HepG2 (cell line): ENCODE data around the gene KDM2B. TPM values are rescaled to one million over a fixed set of nuclear protein-coding genes. Genes with fewer than 3 reads are reported as not detected.

Experiments
- ATAC-seq: fragments of 200-7000 bp; cut with Tn5 transposase; 3 replicates; pipeline ENCODE4 v1.9.1; 2020; ENCODE audit warnings: mild to moderate bottlenecking, moderate library complexity
- BruUV-seq: library from RNA; stranded (reverse); fragments of 400-500 nt; replicated peaks from 2 replicates; lab custom pipeline; 2021; lab: Mats Ljungman, UMichigan
- CTCF ChIA-PET: fragments of 300-600 bp; formaldehyde crosslinking; extraction: SDS; loops from one replicate; lab custom pipeline; 2021; ENCODE audit warnings: low total read pairs, inconsistent platforms, low intra/inter-chr PET ratio; lab: Yijun Ruan, JAX
- POLR2A ChIA-PET: fragments of 350-600 bp; sonication (Branson Sonifier 250); formaldehyde crosslinking; loops from one replicate; lab custom pipeline; 2020; ENCODE audit warnings: antibody characterized with exemption, inconsistent platforms; lab: Yijun Ruan, JAX
- DNase-seq: peaks from one replicate; pipeline ENCODE4 v3.0.0-alpha.2; 2015; ENCODE audit warnings: low spot score
- FAIRE-seq: peaks from 3 replicates; lab custom pipeline; 2011; peaks lifted over from hg19 to GRCh38; lab: Jason Lieb, UNC
- H2AFZ ChIP-seq: one replicate; pipeline ENCODE4 v1.6.1; 2011; ENCODE audit warnings: low read length, inconsistent platforms
- H3K27ac ChIP-seq: fragments of 300-600 bp; 3 replicates; pipeline ENCODE4 v1.8.0; 2011; ENCODE audit warnings: mixed run types, mild to moderate bottlenecking, mixed read lengths, low read length, inconsistent platforms; ENCODE audit not compliant: insufficient read depth; ENCODE audit errors: extremely low read length
- H3K27me3 ChIP-seq, 2 experiments: fragments of 200-600 bp in 1 of 2; 2 replicates in 1 of 2; 3 replicates in 1 of 2; pipeline versions ENCODE4 v1.6.0 to v1.8.0; 2011; ENCODE audit warnings: low read length in 2 of 2, mild to moderate bottlenecking in 2 of 2, moderate library complexity in 2 of 2, inconsistent platforms in 1 of 2; ENCODE audit not compliant: insufficient read depth in 2 of 2, control insufficient read depth in 1 of 2
- H3K36me3 ChIP-seq, 2 experiments: fragments of 200-600 bp in 1 of 2; replicated peaks in 1 of 2; 2 replicates in 1 of 2; 3 replicates in 1 of 2; pipeline versions ENCODE4 v1.5.1 to v1.8.0; 2011; ENCODE audit warnings: low read length in 2 of 2, inconsistent platforms in 1 of 2; ENCODE audit not compliant: insufficient read depth in 2 of 2, control insufficient read depth in 1 of 2
- H3K4me1 ChIP-seq: 2 replicates; pipeline ENCODE4 v1.5.1; 2012; ENCODE audit warnings: low read length, inconsistent platforms; ENCODE audit not compliant: insufficient read depth
- H3K4me2 ChIP-seq: 2 replicates; pipeline ENCODE4 v1.6.0; 2011; ENCODE audit warnings: low read depth, low read length, inconsistent platforms
- H3K4me3 ChIP-seq, 3 experiments: fragments of 200-600 bp in 1 of 3; sonication (generic), shearing (Covaris generic) in 1 of 3; replicated peaks in 1 of 3; 2 replicates each; pipeline ENCODE4 v1.5.1; 2011 to 2016; ENCODE audit warnings: low read length in 3 of 3, inconsistent platforms in 2 of 3, low read depth in 2 of 3, mild to moderate bottlenecking in 2 of 3, control low read depth in 1 of 3, mixed read lengths in 1 of 3; ENCODE audit not compliant: insufficient read depth in 1 of 3
- H3K79me2 ChIP-seq: one replicate; pipeline ENCODE4 v1.6.1; 2011; ENCODE audit warnings: low read length, inconsistent platforms; ENCODE audit not compliant: insufficient read depth
- H3K9ac ChIP-seq: 2 replicates; pipeline ENCODE4 v1.6.0; 2011; ENCODE audit warnings: mild to moderate bottlenecking, low read depth, low read length, inconsistent platforms; ENCODE audit not compliant: insufficient read depth
- H3K9me3 ChIP-seq: 2 replicates; pipeline ENCODE4 v1.5.1; 2012; ENCODE audit warnings: mild to moderate bottlenecking, low read length
- H4K20me1 ChIP-seq: 2 replicates; pipeline ENCODE4 v1.6.0; 2011; ENCODE audit warnings: inconsistent platforms, mild to moderate bottlenecking, low read length, moderate library complexity; ENCODE audit not compliant: insufficient read depth
- CBFB ChIP-seq: sonication (generic); formaldehyde crosslinking; IDR thresholded peaks from 2 replicates; pipeline ENCODE4 v1.4.0; 2020; ENCODE audit warnings: missing genetic modification reagents
- DMAP1 ChIP-seq: IDR thresholded peaks from 2 replicates; pipeline ENCODE4 v1.6.1; 2016
- in situ Hi-C: cut with HindIII; loops from 2 replicates; pipeline ENCODE4 v1.10.0; 2017; ENCODE audit warnings: low pct_unique_long_range_greater_than_20kb; ENCODE audit not compliant: extremely low pct_ligation_motif_present
- intact Hi-C: fragments of 100-400 bp; cut with micrococcal nuclease; formaldehyde crosslinking; loops from one replicate; pipeline ENCODE4 v1.10.0; 2022; ENCODE audit not compliant: unreplicated experiment
- polyA plus RNA-seq, 8 experiments: library from polyadenylated mRNA; depleted of rRNA in 3 of 8; stranded (reverse) in 7 of 8; unstranded in 1 of 8; fragments of >200 nt; fragmentation: Illumina TruSeq in 4 of 8; extraction: Trizol in 4 of 8; gene quantifications; 2 replicates each; pipeline versions ENCODE4 v1.2.1 to v1.2.3, GENCODE V29; 2011 to 2016; ENCODE audit warnings: low read depth in 4 of 8, missing spikeins in 1 of 8, mixed read lengths in 1 of 8; ENCODE audit not compliant: insufficient read depth in 1 of 8
- total RNA-seq, 5 experiments: library from RNA; depleted of rRNA; stranded (reverse); fragments of >200 nt; fragmentation: Illumina TruSeq; extraction: Trizol; gene quantifications; 2 replicates each; pipeline ENCODE4 v1.2.3, GENCODE V29; 2016; ENCODE audit warnings: low read depth in 1 of 5
- TF ChIP-seq, protein P1 (sequence below), 2 experiments: sonication (generic) in 1 of 2; formaldehyde crosslinking in 1 of 2; IDR thresholded peaks; 2 replicates each; pipeline versions ENCODE4 v1.6.1 to v1.9.0; 2014 to 2022; ENCODE audit warnings: antibody characterized with exemption in 1 of 2, borderline replicate concordance in 1 of 2, inconsistent platforms in 1 of 2, low read depth in 1 of 2, missing genetic modification reagents in 1 of 2

Gene KDM2B
- total and polyA plus RNA-seq, 2 of the 13 experiments (the other 11 are each of a cell fraction or from before 2014, with no cell fraction given) = 17.5 to 26.1 TPM

DNA sequence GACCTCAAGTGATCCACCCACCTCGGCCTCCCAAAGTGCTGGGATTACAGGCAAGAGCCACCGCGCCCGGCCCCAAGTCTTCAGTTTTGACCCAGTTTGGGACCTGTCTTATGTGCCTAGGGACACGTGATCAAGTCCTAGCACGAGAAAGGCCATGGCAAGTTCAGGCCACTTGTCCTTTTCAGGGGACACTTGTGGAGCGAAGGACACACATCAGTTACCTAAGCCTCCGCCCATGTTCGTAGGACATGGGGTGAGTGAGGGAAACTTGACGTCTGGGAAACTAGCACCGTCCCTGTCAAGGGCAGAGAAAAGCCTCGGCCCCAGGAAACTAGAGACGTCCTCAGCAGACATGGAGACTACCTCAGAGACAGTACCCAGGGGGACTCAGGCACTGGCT is 60.7 kb downstream of the KDM2B start (continued):
- TF ChIP-seq, protein P1, sequence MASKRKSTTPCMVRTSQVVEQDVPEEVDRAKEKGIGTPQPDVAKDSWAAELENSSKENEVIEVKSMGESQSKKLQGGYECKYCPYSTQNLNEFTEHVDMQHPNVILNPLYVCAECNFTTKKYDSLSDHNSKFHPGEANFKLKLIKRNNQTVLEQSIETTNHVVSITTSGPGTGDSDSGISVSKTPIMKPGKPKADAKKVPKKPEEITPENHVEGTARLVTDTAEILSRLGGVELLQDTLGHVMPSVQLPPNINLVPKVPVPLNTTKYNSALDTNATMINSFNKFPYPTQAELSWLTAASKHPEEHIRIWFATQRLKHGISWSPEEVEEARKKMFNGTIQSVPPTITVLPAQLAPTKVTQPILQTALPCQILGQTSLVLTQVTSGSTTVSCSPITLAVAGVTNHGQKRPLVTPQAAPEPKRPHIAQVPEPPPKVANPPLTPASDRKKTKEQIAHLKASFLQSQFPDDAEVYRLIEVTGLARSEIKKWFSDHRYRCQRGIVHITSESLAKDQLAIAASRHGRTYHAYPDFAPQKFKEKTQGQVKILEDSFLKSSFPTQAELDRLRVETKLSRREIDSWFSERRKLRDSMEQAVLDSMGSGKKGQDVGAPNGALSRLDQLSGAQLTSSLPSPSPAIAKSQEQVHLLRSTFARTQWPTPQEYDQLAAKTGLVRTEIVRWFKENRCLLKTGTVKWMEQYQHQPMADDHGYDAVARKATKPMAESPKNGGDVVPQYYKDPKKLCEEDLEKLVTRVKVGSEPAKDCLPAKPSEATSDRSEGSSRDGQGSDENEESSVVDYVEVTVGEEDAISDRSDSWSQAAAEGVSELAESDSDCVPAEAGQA (IDR thresholded peaks at IDR 0.05; ENCODE audit: low read depth) = no peak
- TF ChIP-seq, protein P1 (CRISPR knock-in tag; IDR thresholded peaks at IDR 0.05; ENCODE audit: borderline replicate concordance) = no peak
- no peak for TF ChIP-seq CBFB (CRISPR knock-in tag)

DNA sequence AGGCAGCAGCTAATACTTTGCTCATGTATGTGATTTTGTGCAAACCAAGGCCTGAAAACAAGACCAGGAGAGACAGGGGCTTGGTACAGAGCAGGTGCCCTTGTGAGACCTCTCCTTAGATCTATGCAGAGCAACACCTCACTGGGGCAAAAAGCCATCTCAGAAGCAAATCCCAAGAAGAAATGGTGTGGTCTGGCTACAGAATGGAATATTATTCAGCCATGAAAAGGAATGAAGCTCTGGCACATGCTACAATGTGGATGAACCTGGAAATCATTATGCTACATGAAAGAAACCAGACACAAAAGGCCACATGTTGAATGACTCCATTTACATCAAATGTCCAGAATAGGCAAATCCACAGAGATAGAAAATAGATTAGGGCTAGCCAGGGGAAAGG is 61.6 kb downstream of the KDM2B start:
- no peak for TF ChIP-seq DMAP1
- ChIA-PET POLR2A (no interaction called here), CTCF (no interaction called here)
- Histone ChIP-seq H3K27ac (no peak overlapping the region), H3K36me3 (peaks cover 5% of the 10 kb centered on the region in 2 experiments; a peak in 2 of 5 replicates), H3K27me3 (no peaks in the 10 kb centered on the region), H3K4me1 (peaks cover 41% of the 10 kb centered on the region), H3K4me2 (no peak overlapping the region), H3K9ac (no peak overlapping the region), H4K20me1 (no peaks in the 10 kb centered on the region), H3K4me3 (no peak overlapping the region), H3K9me3 (no peaks in the 10 kb centered on the region), H3K79me2 (no peaks in the 10 kb centered on the region), H2AFZ (no peak overlapping the region)
- DNase-seq = no peak
- BruUV-seq = no TSS peak
- in situ Hi-C loops = no loop called here
- intact Hi-C loops = no loop called here
- no peak for FAIRE-seq
- ATAC-seq = no peak
